GM21515 (cell line): ENCODE data around the gene PRRG1.
"Not testable (repeated sequence)": the region's sequence is repeated elsewhere in the genome, so short reads cannot be mapped to it uniquely, and the experiment has no call there.

Experiments
- ATAC-seq: cut with Tn5 transposase; IDR thresholded peaks from one replicate; pipeline ENCODE4 v1.9.1; 2021; ENCODE audit not compliant: unreplicated experiment

Gene PRRG1

GRCh38 chrX:37349221-37350033, at the start of gene PRRG1:
PRRG1 (plus strand) TSS chrX:37349364; CDS start chrX:37406250, 56,886 bp downstream.
- no peak for ATAC-seq

GRCh38 chrX:37302569-37302968, 46.6 kb upstream of the PRRG1 start:
- no peak for ATAC-seq

GRCh38 chrX:37305238-37305637, 43.9 kb upstream of the PRRG1 start:
- not testable (repeated sequence) for ATAC-seq

GRCh38 chrX:37314531-37314930, 34.6 kb upstream of the PRRG1 start:
- no peak for ATAC-seq

- ATAC-seq = no peak
Measured at GRCh38 chrX:37315511-37316248, 33.5 kb upstream of the PRRG1 start.

- ATAC-seq = no peak
Measured at GRCh38 chrX:37320541-37321203, 28.5 kb upstream of the PRRG1 start.

- no peak for ATAC-seq
Measured at GRCh38 chrX:37330642-37331041, 18.5 kb upstream of the PRRG1 start.

GRCh38 chrX:37331546-37331945, 17.6 kb upstream of the PRRG1 start:
- no peak for ATAC-seq

GRCh38 chrX:37332055-37332454, 17.1 kb upstream of the PRRG1 start:
- no peak for ATAC-seq

GRCh38 chrX:37332987-37333658, 16.0 kb upstream of the PRRG1 start:
- ATAC-seq = no peak

- ATAC-seq = no peak
Measured at GRCh38 chrX:37347420-37347819, 1.7 kb upstream of the PRRG1 start.

- ATAC-seq = no peak
Measured at GRCh38 chrX:37348231-37348970, 763 bp upstream of the PRRG1 start.

- no peak for ATAC-seq
Measured at GRCh38 chrX:37348971-37349220, 268 bp upstream of the PRRG1 start.

GRCh38 chrX:37350034-37350365, 836 bp downstream of the PRRG1 start:
- ATAC-seq = no peak

GRCh38 chrX:37353646-37354045, 4.5 kb downstream of the PRRG1 start:
- no peak for ATAC-seq

GRCh38 chrX:37357436-37357835, 8.3 kb downstream of the PRRG1 start:
- no peak for ATAC-seq

GRCh38 chrX:37361596-37361995, 12.4 kb downstream of the PRRG1 start:
- ATAC-seq = no peak

- ATAC-seq = no peak
Measured at GRCh38 chrX:37364666-37365065, 15.5 kb downstream of the PRRG1 start.

- ATAC-seq = no peak
Measured at GRCh38 chrX:37367946-37368345, 18.8 kb downstream of the PRRG1 start.

- ATAC-seq = no peak
Measured at GRCh38 chrX:37370499-37371141, 21.5 kb downstream of the PRRG1 start.
